Measurements from ENCODE around the gene UPK1B.
"Not testable (repeated sequence)": the region's sequence is repeated elsewhere in the genome, so short reads cannot be mapped to it uniquely, and the experiment has no call there.

Gene UPK1B

GRCh38 chr3:119238363-119238762 is 65.0 kb downstream of the UPK1B start:
- Histone ChIP-seq H3K36me3 (ENCODE audit: control insufficient read depth in 2 of 2, insufficient read depth in 2 of 2, low read length in 2 of 2) (peaks cover 2 to 8% of the 10 kb centered on the region in 2 donors), H3K4me3 (ENCODE audit: low read length in 2 of 2) (no peak overlapping the region), H3K9ac (ENCODE audit: low read length in 2 of 2) (no peak overlapping the region), H3K9me3 (ENCODE audit: control insufficient read depth in 2 of 2, low read length in 2 of 2) (no peaks in the 10 kb centered on the region), H3K27me3 (ENCODE audit: control insufficient read depth in 1 of 2, insufficient read depth in 2 of 2, low read length in 2 of 2) (no peaks in the 10 kb centered on the region), H3K4me1 (ENCODE audit: control insufficient read depth, insufficient read depth, low read length) (peaks cover 12% of the 10 kb centered on the region), H3K27ac (ENCODE audit: low read length) (no peak overlapping the region)

DNA sequence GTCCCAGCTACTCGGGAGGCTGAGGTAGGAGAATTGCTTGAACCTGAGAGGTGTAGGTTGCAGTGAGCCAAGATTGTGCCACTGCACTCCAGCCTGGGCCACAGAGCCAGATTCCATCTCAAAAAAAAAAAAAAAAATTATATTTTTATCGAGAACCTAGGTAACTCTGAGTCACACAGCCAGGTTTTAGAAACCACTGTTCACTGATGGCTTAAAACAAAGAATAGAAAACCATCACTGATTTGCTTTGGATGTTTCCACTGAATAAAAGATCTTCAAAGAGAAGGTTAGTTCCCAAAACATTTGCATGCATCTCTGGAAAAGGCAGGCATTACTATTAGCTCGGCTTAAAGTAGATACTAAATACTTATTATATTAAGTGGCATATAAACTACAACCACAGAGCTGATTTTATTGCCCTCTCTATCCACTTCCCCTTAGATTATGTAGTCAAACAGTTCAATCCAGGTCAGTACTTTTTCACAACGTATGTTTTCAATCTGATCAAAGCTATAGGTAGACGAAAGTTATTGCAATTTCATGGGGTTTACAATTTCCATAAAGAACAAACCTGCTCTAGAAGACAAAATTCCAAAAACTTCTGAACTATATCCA is 65.9 kb downstream of the UPK1B start:
- Histone ChIP-seq H3K4me1 (ENCODE audit: control insufficient read depth, insufficient read depth, low read length) (peaks cover 12% of the 10 kb centered on the region), H3K9me3 (ENCODE audit: control insufficient read depth in 2 of 2, low read length in 2 of 2) (no peaks in the 10 kb centered on the region), H3K4me3 (ENCODE audit: low read length in 2 of 2) (peak overlapping the region; percentile 83 to 88), H3K9ac (ENCODE audit: low read length in 2 of 2) (peak overlapping the region in 1 of 2 donors; percentile 75), H3K27me3 (ENCODE audit: control insufficient read depth in 1 of 2, insufficient read depth in 2 of 2, low read length in 2 of 2) (no peaks in the 10 kb centered on the region), H3K36me3 (ENCODE audit: control insufficient read depth in 2 of 2, insufficient read depth in 2 of 2, low read length in 2 of 2) (peaks cover 2 to 8% of the 10 kb centered on the region in 2 donors), H3K27ac (ENCODE audit: low read length) (peak overlapping the region; percentile 80)

- H3K27me3 ChIP-seq (ENCODE audit: control insufficient read depth in 1 of 2, insufficient read depth in 2 of 2, low read length in 2 of 2): no peaks in the 10 kb centered on the region
- H3K36me3 ChIP-seq (ENCODE audit: control insufficient read depth in 2 of 2, insufficient read depth in 2 of 2, low read length in 2 of 2): peaks cover 2 to 8% of the 10 kb centered on the region in 2 donors
- peak overlapping the region; percentile 80 for H3K27ac ChIP-seq (ENCODE audit: low read length)
- H3K4me3 ChIP-seq (ENCODE audit: low read length in 2 of 2): peak overlapping the region; percentile 83 to 88
- peak overlapping the region; percentile 75 to 86 for H3K9ac ChIP-seq (ENCODE audit: low read length in 2 of 2)
- no peaks in the 10 kb centered on the region for H3K9me3 ChIP-seq (ENCODE audit: control insufficient read depth in 2 of 2, low read length in 2 of 2)
- peaks cover 12% of the 10 kb centered on the region for H3K4me1 ChIP-seq (ENCODE audit: control insufficient read depth, insufficient read depth, low read length)
Measured at GRCh38 chr3:119240101-119240590, 66.7 kb downstream of the UPK1B start.

- Histone ChIP-seq H3K4me3 (ENCODE audit: low read length in 2 of 2) (peak within 1 kb of the TSS; percentile 83 to 88), H3K9ac (ENCODE audit: low read length in 2 of 2) (peak within 1 kb of the TSS; percentile 75 to 86), H3K27me3 (ENCODE audit: control insufficient read depth in 1 of 2, insufficient read depth in 2 of 2, low read length in 2 of 2) (no peaks in the 10 kb centered on the region), H3K4me1 (ENCODE audit: control insufficient read depth, insufficient read depth, low read length) (peaks cover 12% of the 10 kb centered on the region), H3K9me3 (ENCODE audit: control insufficient read depth in 2 of 2, low read length in 2 of 2) (no peaks in the 10 kb centered on the region), H3K36me3 (ENCODE audit: control insufficient read depth in 2 of 2, insufficient read depth in 2 of 2, low read length in 2 of 2) (peaks cover 2 to 4% of the 10 kb centered on the region in 2 donors), H3K27ac (ENCODE audit: low read length) (peak within 1 kb of the TSS; percentile 80)
Measured at GRCh38 chr3:119240591-119241434, 67.4 kb downstream of the UPK1B start, which contains the start of gene B4GALT4. B4GALT4 (minus strand) TSS chr3:119240878; CDS start chr3:119230099, 10,779 bp downstream.

- not testable (repeated sequence) for H3K27me3 ChIP-seq (ENCODE audit: control insufficient read depth in 1 of 2, insufficient read depth in 2 of 2, low read length in 2 of 2); H3K27ac ChIP-seq (ENCODE audit: low read length); H3K9ac ChIP-seq (ENCODE audit: low read length in 2 of 2); H3K9me3 ChIP-seq (ENCODE audit: control insufficient read depth in 2 of 2, low read length in 2 of 2); H3K36me3 ChIP-seq (ENCODE audit: control insufficient read depth in 2 of 2, insufficient read depth in 2 of 2, low read length in 2 of 2); H3K4me3 ChIP-seq (ENCODE audit: low read length in 2 of 2)
- peaks cover 12% of the 10 kb centered on the region for H3K4me1 ChIP-seq (ENCODE audit: control insufficient read depth, insufficient read depth, low read length)
Measured at GRCh38 chr3:119242387-119243057, 69.1 kb downstream of the UPK1B start.

DNA sequence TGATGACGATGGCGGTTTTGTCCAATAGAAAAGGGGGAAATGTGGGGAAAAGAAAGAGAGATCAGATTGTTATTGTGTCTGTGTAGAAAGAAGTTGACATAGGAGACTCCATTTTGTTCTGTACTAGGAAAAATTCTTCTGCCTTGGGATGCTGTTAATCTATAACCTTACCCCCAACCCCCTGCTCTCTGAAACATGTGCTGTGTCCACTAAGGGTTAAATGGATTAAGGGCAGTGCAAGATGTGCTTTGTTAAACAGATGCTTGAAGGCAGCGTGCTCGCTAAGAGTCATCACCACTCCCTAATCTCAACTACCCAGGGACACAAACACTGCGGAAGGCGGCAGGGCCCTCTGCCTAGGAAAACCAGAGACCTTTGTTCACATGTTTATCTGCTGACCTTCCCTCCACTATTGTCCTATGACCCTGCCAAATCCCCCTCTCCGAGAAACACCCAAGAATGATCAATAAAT is 69.7 kb downstream of the UPK1B start:
- not testable (repeated sequence) for H3K36me3 ChIP-seq (ENCODE audit: control insufficient read depth in 2 of 2, insufficient read depth in 2 of 2, low read length in 2 of 2); H3K9ac ChIP-seq (ENCODE audit: low read length in 2 of 2); H3K27me3 ChIP-seq (ENCODE audit: control insufficient read depth in 1 of 2, insufficient read depth in 2 of 2, low read length in 2 of 2); H3K27ac ChIP-seq (ENCODE audit: low read length); H3K4me3 ChIP-seq (ENCODE audit: low read length in 2 of 2); H3K9me3 ChIP-seq (ENCODE audit: control insufficient read depth in 2 of 2, low read length in 2 of 2)
- peaks cover 12% of the 10 kb centered on the region for H3K4me1 ChIP-seq (ENCODE audit: control insufficient read depth, insufficient read depth, low read length)

DNA sequence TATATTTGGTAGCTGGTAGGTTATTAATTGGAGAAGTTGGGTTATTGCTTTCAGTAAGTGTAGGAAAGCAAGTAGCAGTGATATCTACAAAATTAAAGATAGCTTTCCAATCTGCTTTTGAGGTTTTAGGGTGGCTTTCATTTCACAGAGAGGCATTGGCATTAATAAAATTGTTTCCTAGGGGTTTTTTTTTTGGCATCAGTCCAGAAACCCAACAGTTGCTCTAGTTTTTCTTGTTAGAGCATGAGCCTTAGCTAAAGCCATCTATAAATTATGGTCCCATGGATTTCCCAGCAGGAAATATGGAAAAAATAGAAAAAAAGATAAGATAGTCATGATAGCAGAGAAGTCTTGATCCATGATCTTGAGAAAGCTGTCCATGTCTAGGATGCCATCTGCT is 70.3 kb downstream of the UPK1B start:
- Histone ChIP-seq H3K9me3 (ENCODE audit: control insufficient read depth in 2 of 2, low read length in 2 of 2) (no peaks in the 10 kb centered on the region), H3K4me3 (ENCODE audit: low read length in 2 of 2) (no peak overlapping the region), H3K36me3 (ENCODE audit: control insufficient read depth in 2 of 2, insufficient read depth in 2 of 2, low read length in 2 of 2) (no peaks in the 10 kb centered on the region), H3K27me3 (ENCODE audit: control insufficient read depth in 1 of 2, insufficient read depth in 2 of 2, low read length in 2 of 2) (no peaks in the 10 kb centered on the region), H3K4me1 (ENCODE audit: control insufficient read depth, insufficient read depth, low read length) (peaks cover 12% of the 10 kb centered on the region), H3K27ac (ENCODE audit: low read length) (no peak overlapping the region), H3K9ac (ENCODE audit: low read length in 2 of 2) (no peak overlapping the region)

DNA sequence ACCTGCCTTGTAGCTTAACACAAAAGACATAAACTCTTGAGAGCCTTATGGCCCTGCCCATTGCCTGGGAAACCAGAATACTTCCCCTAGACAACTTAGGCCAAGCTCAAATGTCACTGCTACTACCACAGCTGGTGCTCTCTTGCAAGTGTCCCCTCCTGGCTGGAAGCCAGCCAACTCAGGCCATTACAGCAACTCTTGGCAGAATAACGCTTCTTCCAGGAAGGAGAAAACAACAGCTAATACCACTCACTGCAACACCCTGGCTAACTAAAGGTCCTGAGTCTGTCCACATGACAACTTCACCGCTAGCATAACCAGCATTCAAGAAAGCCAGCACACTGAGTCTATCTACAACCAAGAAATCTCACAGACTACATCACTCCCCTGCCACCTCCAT is 72.4 kb downstream of the UPK1B start:
- H3K4me3 ChIP-seq (ENCODE audit: low read length in 2 of 2): no peak overlapping the region
- no peaks in the 10 kb centered on the region for H3K9me3 ChIP-seq (ENCODE audit: control insufficient read depth in 2 of 2, low read length in 2 of 2)
- no peaks in the 10 kb centered on the region for H3K36me3 ChIP-seq (ENCODE audit: control insufficient read depth in 2 of 2, insufficient read depth in 2 of 2, low read length in 2 of 2)
- no peaks in the 10 kb centered on the region for H3K27me3 ChIP-seq (ENCODE audit: control insufficient read depth in 1 of 2, insufficient read depth in 2 of 2, low read length in 2 of 2)
- peaks cover 8% of the 10 kb centered on the region for H3K4me1 ChIP-seq (ENCODE audit: control insufficient read depth, insufficient read depth, low read length)
- no peak overlapping the region for H3K27ac ChIP-seq (ENCODE audit: low read length)
- no peak overlapping the region for H3K9ac ChIP-seq (ENCODE audit: low read length in 2 of 2)

Measured in stomach smooth muscle (tissue), 2 donors.